Heart left ventricle (tissue), 16 donors: ENCODE measurements around the gene TMEM52. TPM values are rescaled to one million over a fixed set of nuclear protein-coding genes. Genes with fewer than 3 reads are reported as not detected.

ENCODE experiments used
- ATAC-seq, 4 donors: fragments of 200-7000 bp; cut with Tn5 transposase; one replicate each; pipeline ENCODE4 v1.9.1; 2020 to 2022; ENCODE audit warnings: moderate library complexity in 4 of 4, mild to moderate bottlenecking in 3 of 4, moderate number of reproducible peaks in 1 of 4
- DNase-seq, 5 donors: peaks; one replicate each; pipeline ENCODE4 v3.0.0-alpha.2; 2020
- H3K27ac ChIP-seq, 12 donors: fragments of 200-600 bp; sonication (generic) in 4 of 12; one replicate each; pipeline versions ENCODE4 v1.5.0 to v1.8.0; 2016 to 2022; ENCODE audit warnings: mild to moderate bottlenecking in 2 of 12
- H3K27me3 ChIP-seq, 9 donors: fragments of 200-600 bp; sonication (generic) in 2 of 9; one replicate each; pipeline versions ENCODE4 v1.5.1 to v1.8.0; 2016 to 2022; ENCODE audit warnings: mild to moderate bottlenecking in 3 of 9
- H3K36me3 ChIP-seq, 9 donors: fragments of 200-600 bp; sonication (generic) in 2 of 9; one replicate each; pipeline versions ENCODE4 v1.5.0 to v1.8.0; 2018 to 2022; ENCODE audit warnings: mild to moderate bottlenecking in 2 of 9
- H3K4me1 ChIP-seq, 12 donors: fragments of 200-600 bp; sonication (generic) in 4 of 12; one replicate each; pipeline versions ENCODE4 v1.5.0 to v1.8.0; 2016 to 2022; ENCODE audit warnings: mild to moderate bottlenecking in 3 of 12
- H3K4me3 ChIP-seq, 12 donors: fragments of 200-600 bp; sonication (generic) in 4 of 12; one replicate each; pipeline versions ENCODE4 v1.5.0 to v1.8.0; 2017 to 2022; ENCODE audit warnings: mild to moderate bottlenecking in 9 of 12, moderate library complexity in 4 of 12
- H3K9me3 ChIP-seq, 12 donors: fragments of 200-600 bp; sonication (generic) in 4 of 12; one replicate each; pipeline versions ENCODE4 v1.5.0 to v1.8.0; 2016 to 2022; ENCODE audit warnings: mild to moderate bottlenecking in 1 of 12
- CTCF ChIP-seq, 12 donors: fragments of 200-600 bp; sonication (generic) in 4 of 12; IDR thresholded peaks; one replicate each; pipeline versions ENCODE4 v1.5.0 to v1.8.0; 2018 to 2022; ENCODE audit warnings: antibody characterized with exemption in 12 of 12, mild to moderate bottlenecking in 5 of 12
- POLR2A ChIP-seq, 2 donors: fragments of 450-650 bp; IDR thresholded peaks; one replicate each; pipeline ENCODE4 v1.6.1; 2017; ENCODE audit warnings: antibody characterized with exemption in 2 of 2, mild to moderate bottlenecking in 2 of 2, moderate library complexity in 2 of 2
- WGBS, 4 donors: extraction: QIAGEN DNeasy Blood & Tissue Kit in 2 of 4; methylation state at CpG; one replicate each; pipeline versions ENCODE4 v1.1.5 to v1.1.7; 2013 to 2018; 5-methylcytosine and 5-hydroxymethylcytosine counted together
- intact Hi-C, 10 donors: fragments of 100-400 bp; cut with DNase I; formaldehyde crosslinking; loops; one replicate each; pipeline versions ENCODE4 v1.11.1 to v1.14.2; 2022
- polyA plus RNA-seq, 2 donors: library from polyadenylated mRNA; stranded (reverse); fragments of 200-250 nt; gene quantifications; one replicate each; pipeline ENCODE4 v1.2.3, GENCODE V29; 2013
- total RNA-seq, 9 donors: library from RNA; depleted of rRNA in 2 of 9; stranded (reverse); fragments of >200 nt in 2 of 9; fragmentation: NEBNext Ultra II Directional in 3 of 9; extraction: Animal tissue kit (Norgen Biotek cat#: 25700) in 3 of 9; gene quantifications; one replicate each; pipeline versions ENCODE4 v1.1.0 to v1.2.4, GENCODE V29; 2016 to 2023
- donor health status: ischemic (EF 13 %, LVEDD 7.1; RV severe dilation, severe dysfunction).
- donor health status: healthy with polysubstance abuse.
- donor health status: DM: no; HTN: yes; CAD: no.
- donor health status: DM: no; HTN: no; CAD: no.
- donor health status: ischemic (EF 25% LVEDD 6.9; RV normal size, moderate dysfunction).
- donor health status: ischemic (EF 25% LVEDD 5.7; RV mildly dilated, moderate dysfunction).
- donor health status: healthy.
- donor health status: DM: yes; HTN: yes; CAD: no.
- donor health status: ischemic (EF 35%, LVEDD 5.7; RV mildly dilated, moderate dysfunction).
- donor health status: nonischemic (EF 11% LVEDD 7.7; RV severe dilation, severe dysfunction).
- donor health status: DM: yes; HTN: yes; CAD: no.
- donor health status: PGD.
- donor health status: ischemic (EF 29% LVEDD 5.4; RV normal size, mild dysfunction).
- donor health status: nonischemic (EF 23%, LVEDD 6.1; RV moderate dilation, normal function).

TMEM52 gene
- total and polyA plus RNA-seq, 11 donors: 0.35 to 7.9 (median 1.1) TPM

DNA sequence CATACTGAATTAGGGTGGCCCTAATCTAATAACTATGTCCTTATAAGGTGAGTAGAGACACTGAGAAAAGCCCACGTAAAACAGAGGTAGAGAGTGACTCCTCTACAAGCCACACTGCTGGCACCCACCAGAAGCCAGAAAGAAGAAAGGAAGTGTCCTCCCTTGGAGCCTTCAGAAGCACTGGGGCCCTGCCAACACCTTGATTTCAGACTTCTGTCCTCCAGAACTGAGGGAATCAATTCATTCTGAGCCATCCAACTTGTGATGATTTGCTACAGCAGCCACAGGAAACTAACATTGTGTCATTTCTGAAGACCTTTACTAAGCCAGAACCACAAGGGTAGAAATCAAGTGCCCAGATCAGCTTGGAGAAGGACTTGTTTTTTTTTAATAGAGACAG, 43.1 kb downstream of the TMEM52 start:
- H3K4me3 ChIP-seq: no peak overlapping the region
- H3K27me3 ChIP-seq: no peaks in the 10 kb centered on the region
- DNase-seq (no peak), ATAC-seq (no peak)
- peaks cover 0 to 62% (median 3%) of the 10 kb centered on the region in 9 donors for H3K36me3 ChIP-seq
- H3K27ac ChIP-seq: no peak overlapping the region
- intact Hi-C loops: no loop called here
- TF ChIP-seq CTCF (IDR thresholded peaks at IDR 0.05) (no peak), POLR2A (IDR thresholded peaks at IDR 0.05) (no peak)
- H3K9me3 ChIP-seq: no peaks in the 10 kb centered on the region
- WGBS, 4 donors: 55 to 93% (median 67%) methylated on average over 1 of the region's 1 CpG
- H3K4me1 ChIP-seq: peaks cover 31 to 100% (median 91%) of the 10 kb centered on the region in 12 donors

- Histone ChIP-seq H3K4me1 (peaks cover 25 to 99% (median 90%) of the 10 kb centered on the region in 12 donors), H3K36me3 (peaks cover 0 to 62% (median 3%) of the 10 kb centered on the region in 9 donors), H3K9me3 (no peaks in the 10 kb centered on the region), H3K4me3 (no peak overlapping the region), H3K27ac (no peak overlapping the region), H3K27me3 (no peaks in the 10 kb centered on the region)
- DNase-seq (no peak), ATAC-seq (no peak)
- TF ChIP-seq CTCF (IDR thresholded peaks at IDR 0.05): no peak
- no peak for TF ChIP-seq POLR2A (IDR thresholded peaks at IDR 0.05)
- 94 to 97% (median 96%) methylated on average over 7 of the region's 7 CpGs for WGBS, 4 donors
- intact Hi-C loops: no loop called here
These were observed 44.2 kb downstream of the TMEM52 start for GRCh38 chr1:1874901-1875300.

GRCh38 chr1:1873186-1873585, 45.9 kb downstream of the TMEM52 start:
- Histone ChIP-seq H3K4me1 (peaks cover 27 to 99% (median 86%) of the 10 kb centered on the region in 12 donors), H3K9me3 (no peaks in the 10 kb centered on the region), H3K27me3 (no peaks in the 10 kb centered on the region), H3K27ac (peak overlapping the region in 10 of 12 donors; percentile 37 to 82 (median 70)), H3K4me3 (peak overlapping the region in 1 of 12 donors; percentile 8), H3K36me3 (peaks cover 0 to 49% (median 3%) of the 10 kb centered on the region in 9 donors)
- intact Hi-C loops: no loop called here
- no peak for TF ChIP-seq CTCF (IDR thresholded peaks at IDR 0.05)
- TF ChIP-seq POLR2A (IDR thresholded peaks at IDR 0.05): no peak
- ATAC-seq: peak; percentile 92 to 94 (median 94)
- DNase-seq: peak; percentile 79 to 93 (median 84)
- 43 to 61% (median 50%) methylated on average over 2 of the region's 2 CpGs for WGBS, 4 donors

GRCh38 chr1:1872329-1872994, 46.6 kb downstream of the TMEM52 start:
- Histone ChIP-seq H3K9me3 (no peaks in the 10 kb centered on the region), H3K27me3 (no peaks in the 10 kb centered on the region), H3K36me3 (peaks cover 0 to 49% (median 3%) of the 10 kb centered on the region in 9 donors), H3K4me1 (peaks cover 24 to 99% (median 84%) of the 10 kb centered on the region in 12 donors), H3K27ac (peak overlapping the region in 10 of 12 donors; percentile 37 to 82 (median 70)), H3K4me3 (no peak overlapping the region)
- WGBS, 4 donors: 74 to 81% (median 79%) methylated on average over 11 of the region's 11 CpGs
- DNase-seq (no peak), ATAC-seq (peak in 1 of 4 donors; percentile 2)
- TF ChIP-seq CTCF (IDR thresholded peaks at IDR 0.05) (no peak), POLR2A (IDR thresholded peaks at IDR 0.05) (no peak)
- intact Hi-C loops: no loop called here
